GM23248 (cell line): ENCODE data around the gene EBF3.

Experiments
- EZH2 ChIP-seq: fragments of 200-600 bp; sonication (generic); IDR thresholded peaks from 2 replicates; pipeline ENCODE4 v1.6.1; 2018; ENCODE audit warnings: antibody characterized with exemption, mild to moderate bottlenecking; ENCODE audit not compliant: insufficient read depth, poor library complexity, severe bottlenecking
- EZH2phosphoT487 ChIP-seq: fragments of 200-600 bp; sonication (generic); IDR thresholded peaks from 2 replicates; pipeline ENCODE4 v1.6.1; 2018; ENCODE audit warnings: antibody characterized with exemption, moderate library complexity, mild to moderate bottlenecking, low read depth; ENCODE audit not compliant: insufficient read depth

DNA sequence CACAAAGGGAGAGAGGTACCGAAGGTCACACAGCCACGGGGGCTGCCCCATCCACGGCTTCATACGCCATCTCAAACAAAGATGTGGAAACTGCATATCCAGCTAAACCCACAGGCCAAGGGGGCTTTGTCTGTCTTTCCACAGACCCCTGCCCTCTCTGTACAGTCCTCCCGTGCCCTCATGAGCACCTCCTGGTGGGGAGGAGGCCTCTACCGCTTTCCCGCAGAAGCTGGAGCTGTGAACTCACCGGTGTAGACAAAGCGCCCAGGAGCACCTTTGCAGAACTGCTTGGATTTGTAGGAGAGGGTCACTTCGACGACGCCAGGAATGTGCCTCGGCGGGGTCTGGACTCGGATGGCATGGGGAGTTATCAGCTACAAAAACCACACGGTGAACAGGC is 97.2 kb downstream of the EBF3 start:
- TF ChIP-seq EZH2 = no peak
- TF ChIP-seq EZH2phosphoT487 = no peak
